H1 (cell line): ENCODE measurements around the gene SCD.

Source experiments
- HDAC6 ChIP-seq: IDR thresholded peaks from one replicate; pipeline ENCODE4 v1.7.1; 2012; ENCODE audit warnings: low read depth, mild to moderate bottlenecking, inconsistent platforms, low read length, moderate library complexity
- JUND ChIP-seq: IDR thresholded peaks from 2 replicates; pipeline ENCODE4 v1.6.1; 2011; ENCODE audit warnings: mild to moderate bottlenecking, improper control_type of control experiment, low read length
- NRF1 ChIP-seq: IDR thresholded peaks from 2 replicates; pipeline ENCODE4 v1.6.1; 2011; ENCODE audit warnings: mild to moderate bottlenecking, low read depth, low read length, improper control_type of control experiment
- SP2 ChIP-seq: IDR thresholded peaks from 2 replicates; pipeline ENCODE4 v1.6.1; 2012; ENCODE audit warnings: mild to moderate bottlenecking, low read length, inconsistent platforms
- TF ChIP-seq, protein P1 (sequence below): IDR thresholded peaks from 2 replicates; pipeline ENCODE4 v1.6.1; 2011; ENCODE audit warnings: low read length, improper control_type of control experiment
- TF ChIP-seq, protein P2 (sequence below), 3 experiments: IDR thresholded peaks; 1 replicate in 2 of 3; 2 replicates in 1 of 3; pipeline versions ENCODE4 v1.5.1 to v1.6.1; 2011; ENCODE audit warnings: low read length in 3 of 3, mild to moderate bottlenecking in 3 of 3, inconsistent platforms in 2 of 3, low read depth in 1 of 3, moderate library complexity in 1 of 3; ENCODE audit not compliant: insufficient read depth in 1 of 3; ENCODE audit errors: control extremely low read depth in 1 of 3

DNA sequence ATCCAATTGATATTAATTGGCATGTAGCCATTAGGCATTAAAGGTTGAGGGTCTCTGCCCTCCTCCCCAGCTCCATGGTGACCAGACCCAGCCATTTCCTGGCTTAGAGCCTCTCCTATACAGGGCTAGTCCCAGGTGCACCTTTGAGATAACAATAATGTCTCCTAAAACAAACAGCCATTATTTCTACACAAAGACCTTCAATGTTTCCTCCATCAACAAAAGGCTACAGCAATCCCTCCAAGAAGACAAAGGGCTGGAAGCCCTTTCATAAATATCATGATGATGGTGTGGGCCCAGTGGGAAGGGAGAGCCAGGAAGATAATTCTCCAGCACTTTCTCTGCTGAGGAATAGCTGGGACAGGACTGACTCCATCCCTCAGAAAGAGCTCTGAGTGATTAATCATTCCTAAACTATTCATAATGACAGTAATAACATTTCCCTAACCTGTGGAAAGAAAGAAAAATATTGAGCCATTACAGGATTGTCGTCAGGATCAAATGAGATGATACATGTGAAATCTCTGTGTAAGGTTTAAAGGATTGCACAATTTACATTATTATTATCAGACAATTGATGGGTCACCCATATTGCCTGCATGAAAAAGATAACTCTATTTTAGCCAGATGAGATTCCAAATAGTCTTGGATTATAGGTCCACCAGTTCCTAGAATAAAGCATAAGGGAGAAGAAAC is 27.2 kb upstream of the SCD start:
- no peak for TF ChIP-seq HDAC6
- no peak for TF ChIP-seq SP2
- no peak for TF ChIP-seq JUND
- TF ChIP-seq, protein P1, sequence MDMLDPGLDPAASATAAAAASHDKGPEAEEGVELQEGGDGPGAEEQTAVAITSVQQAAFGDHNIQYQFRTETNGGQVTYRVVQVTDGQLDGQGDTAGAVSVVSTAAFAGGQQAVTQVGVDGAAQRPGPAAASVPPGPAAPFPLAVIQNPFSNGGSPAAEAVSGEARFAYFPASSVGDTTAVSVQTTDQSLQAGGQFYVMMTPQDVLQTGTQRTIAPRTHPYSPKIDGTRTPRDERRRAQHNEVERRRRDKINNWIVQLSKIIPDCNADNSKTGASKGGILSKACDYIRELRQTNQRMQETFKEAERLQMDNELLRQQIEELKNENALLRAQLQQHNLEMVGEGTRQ: no peak
- TF ChIP-seq NRF1: no peak
- TF ChIP-seq, protein P2, sequence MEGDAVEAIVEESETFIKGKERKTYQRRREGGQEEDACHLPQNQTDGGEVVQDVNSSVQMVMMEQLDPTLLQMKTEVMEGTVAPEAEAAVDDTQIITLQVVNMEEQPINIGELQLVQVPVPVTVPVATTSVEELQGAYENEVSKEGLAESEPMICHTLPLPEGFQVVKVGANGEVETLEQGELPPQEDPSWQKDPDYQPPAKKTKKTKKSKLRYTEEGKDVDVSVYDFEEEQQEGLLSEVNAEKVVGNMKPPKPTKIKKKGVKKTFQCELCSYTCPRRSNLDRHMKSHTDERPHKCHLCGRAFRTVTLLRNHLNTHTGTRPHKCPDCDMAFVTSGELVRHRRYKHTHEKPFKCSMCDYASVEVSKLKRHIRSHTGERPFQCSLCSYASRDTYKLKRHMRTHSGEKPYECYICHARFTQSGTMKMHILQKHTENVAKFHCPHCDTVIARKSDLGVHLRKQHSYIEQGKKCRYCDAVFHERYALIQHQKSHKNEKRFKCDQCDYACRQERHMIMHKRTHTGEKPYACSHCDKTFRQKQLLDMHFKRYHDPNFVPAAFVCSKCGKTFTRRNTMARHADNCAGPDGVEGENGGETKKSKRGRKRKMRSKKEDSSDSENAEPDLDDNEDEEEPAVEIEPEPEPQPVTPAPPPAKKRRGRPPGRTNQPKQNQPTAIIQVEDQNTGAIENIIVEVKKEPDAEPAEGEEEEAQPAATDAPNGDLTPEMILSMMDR (IDR thresholded peaks at IDR 0.05; ENCODE audit: control extremely low read depth in 1 of 3, insufficient read depth in 1 of 3, low read depth in 1 of 3, low read length in 3 of 3): no peak
